ENCODE results near the gene TPPP. TPM values are rescaled to one million over a fixed set of nuclear protein-coding genes. Genes with fewer than 3 reads are reported as not detected.

Gene TPPP
- total and polyA plus RNA-seq, 2 experiments from 2014 or later: 0.48 to 1.4 TPM

- Mint-ChIP-seq H3K27me3 (ENCODE audit: insufficient read depth, low read depth, poor library complexity) (peaks cover 11% of the 10 kb centered on the region), H3K9me3 (0 out of 3 replicates have a peak, but pooled peaks cover 3% of the 10 kb centered on the region), H3K27ac (no peak overlapping the region), H3K4me3 (peak overlapping the region; percentile 74; the same call in 1 of the 3 replicates), H3K36me3 (ENCODE audit: low read depth) (peaks cover 10% of the 10 kb centered on the region; the same call in 2 of the 3 replicates), H3K4me1 (peaks cover 26% of the 10 kb centered on the region)
- no peak for DNase-seq (ENCODE audit: low spot score)
- H3K4me1 ChIP-seq (ENCODE audit: insufficient read depth): peaks cover 6% of the 10 kb centered on the region; the same call in 1 of the 2 replicates
- no peak overlapping the region for H2AFZ ChIP-seq
- no peak overlapping the region for H3K27ac ChIP-seq (ENCODE audit: low read depth)
- H3F3A ChIP-seq (replicated peaks; ENCODE audit: low read depth): no peaks in the 10 kb centered on the region
- no peaks in the 10 kb centered on the region for H3K9me2 ChIP-seq (ENCODE audit: insufficient read depth)
- H4K20me1 ChIP-seq (replicated peaks; ENCODE audit: insufficient read depth): peaks cover 22% of the 10 kb centered on the region
- H3K36me3 ChIP-seq (ENCODE audit: insufficient read depth): no peaks in the 10 kb centered on the region
- peaks cover 28% of the 10 kb centered on the region for H3K79me2 ChIP-seq (replicated peaks; ENCODE audit: insufficient read depth)
- TF ChIP-seq EZH2phosphoT487 (IDR thresholded peaks at IDR 0.05; ENCODE audit: unreplicated experiment) (no peak), EZH2 (IDR thresholded peaks at IDR 0.05; ENCODE audit: low read depth, unreplicated experiment) (no peak), ZNF114 (CRISPR knock-in tag; IDR thresholded peaks at IDR 0.05) (no peak), ZNF331 (CRISPR knock-in tag; IDR thresholded peaks at IDR 0.05; ENCODE audit: low read depth) (no peak), CREB1 (CRISPR knock-in tag; IDR thresholded peaks at IDR 0.05; ENCODE audit: low read depth) (no peak)
- TF ChIP-seq, protein P1, sequence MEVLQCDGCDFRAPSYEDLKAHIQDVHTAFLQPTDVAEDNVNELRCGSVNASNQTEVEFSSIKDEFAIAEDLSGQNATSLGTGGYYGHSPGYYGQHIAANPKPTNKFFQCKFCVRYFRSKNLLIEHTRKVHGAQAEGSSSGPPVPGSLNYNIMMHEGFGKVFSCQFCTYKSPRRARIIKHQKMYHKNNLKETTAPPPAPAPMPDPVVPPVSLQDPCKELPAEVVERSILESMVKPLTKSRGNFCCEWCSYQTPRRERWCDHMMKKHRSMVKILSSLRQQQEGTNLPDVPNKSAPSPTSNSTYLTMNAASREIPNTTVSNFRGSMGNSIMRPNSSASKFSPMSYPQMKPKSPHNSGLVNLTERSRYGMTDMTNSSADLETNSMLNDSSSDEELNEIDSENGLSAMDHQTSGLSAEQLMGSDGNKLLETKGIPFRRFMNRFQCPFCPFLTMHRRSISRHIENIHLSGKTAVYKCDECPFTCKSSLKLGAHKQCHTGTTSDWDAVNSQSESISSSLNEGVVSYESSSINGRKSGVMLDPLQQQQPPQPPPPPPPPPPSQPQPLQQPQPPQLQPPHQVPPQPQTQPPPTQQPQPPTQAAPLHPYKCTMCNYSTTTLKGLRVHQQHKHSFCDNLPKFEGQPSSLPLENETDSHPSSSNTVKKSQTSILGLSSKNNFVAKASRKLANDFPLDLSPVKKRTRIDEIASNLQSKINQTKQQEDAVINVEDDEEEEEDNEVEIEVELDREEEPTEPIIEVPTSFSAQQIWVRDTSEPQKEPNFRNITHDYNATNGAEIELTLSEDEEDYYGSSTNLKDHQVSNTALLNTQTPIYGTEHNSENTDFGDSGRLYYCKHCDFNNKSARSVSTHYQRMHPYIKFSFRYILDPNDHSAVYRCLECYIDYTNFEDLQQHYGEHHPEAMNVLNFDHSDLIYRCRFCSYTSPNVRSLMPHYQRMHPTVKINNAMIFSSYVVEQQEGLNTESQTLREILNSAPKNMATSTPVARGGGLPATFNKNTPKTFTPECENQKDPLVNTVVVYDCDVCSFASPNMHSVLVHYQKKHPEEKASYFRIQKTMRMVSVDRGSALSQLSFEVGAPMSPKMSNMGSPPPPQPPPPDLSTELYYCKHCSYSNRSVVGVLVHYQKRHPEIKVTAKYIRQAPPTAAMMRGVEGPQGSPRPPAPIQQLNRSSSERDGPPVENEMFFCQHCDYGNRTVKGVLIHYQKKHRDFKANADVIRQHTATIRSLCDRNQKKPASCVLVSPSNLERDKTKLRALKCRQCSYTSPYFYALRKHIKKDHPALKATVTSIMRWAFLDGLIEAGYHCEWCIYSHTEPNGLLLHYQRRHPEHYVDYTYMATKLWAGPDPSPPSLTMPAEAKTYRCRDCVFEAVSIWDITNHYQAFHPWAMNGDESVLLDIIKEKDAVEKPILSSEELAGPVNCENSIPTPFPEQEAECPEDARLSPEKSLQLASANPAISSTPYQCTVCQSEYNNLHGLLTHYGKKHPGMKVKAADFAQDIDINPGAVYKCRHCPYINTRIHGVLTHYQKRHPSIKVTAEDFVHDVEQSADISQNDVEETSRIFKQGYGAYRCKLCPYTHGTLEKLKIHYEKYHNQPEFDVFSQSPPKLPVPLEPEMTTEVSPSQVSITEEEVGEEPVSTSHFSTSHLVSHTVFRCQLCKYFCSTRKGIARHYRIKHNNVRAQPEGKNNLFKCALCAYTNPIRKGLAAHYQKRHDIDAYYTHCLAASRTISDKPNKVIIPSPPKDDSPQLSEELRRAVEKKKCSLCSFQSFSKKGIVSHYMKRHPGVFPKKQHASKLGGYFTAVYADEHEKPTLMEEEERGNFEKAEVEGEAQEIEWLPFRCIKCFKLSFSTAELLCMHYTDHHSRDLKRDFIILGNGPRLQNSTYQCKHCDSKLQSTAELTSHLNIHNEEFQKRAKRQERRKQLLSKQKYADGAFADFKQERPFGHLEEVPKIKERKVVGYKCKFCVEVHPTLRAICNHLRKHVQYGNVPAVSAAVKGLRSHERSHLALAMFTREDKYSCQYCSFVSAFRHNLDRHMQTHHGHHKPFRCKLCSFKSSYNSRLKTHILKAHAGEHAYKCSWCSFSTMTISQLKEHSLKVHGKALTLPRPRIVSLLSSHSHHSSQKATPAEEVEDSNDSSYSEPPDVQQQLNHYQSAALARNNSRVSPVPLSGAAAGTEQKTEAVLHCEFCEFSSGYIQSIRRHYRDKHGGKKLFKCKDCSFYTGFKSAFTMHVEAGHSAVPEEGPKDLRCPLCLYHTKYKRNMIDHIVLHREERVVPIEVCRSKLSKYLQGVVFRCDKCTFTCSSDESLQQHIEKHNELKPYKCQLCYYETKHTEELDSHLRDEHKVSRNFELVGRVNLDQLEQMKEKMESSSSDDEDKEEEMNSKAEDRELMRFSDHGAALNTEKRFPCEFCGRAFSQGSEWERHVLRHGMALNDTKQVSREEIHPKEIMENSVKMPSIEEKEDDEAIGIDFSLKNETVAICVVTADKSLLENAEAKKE (CRISPR knock-in tag; IDR thresholded peaks at IDR 0.05): no peak
- H3K4me2 ChIP-seq: no peak overlapping the region
- no peaks in the 10 kb centered on the region for H3K27me3 ChIP-seq (ENCODE audit: insufficient read depth)
- no peak overlapping the region for H3K4me3 ChIP-seq
- no peak for ATAC-seq
Measured at GRCh38 chr5:610011-610743, 83.0 kb downstream of the TPPP start.

Other genes starting within 250 kb of the TPPP start
- 2.2 and 3.1 TPM in 2 replicates for gene SLC9A3, start 168.9 kb downstream of the TPPP start, total RNA-seq (2014; rRNA removed; shearing (Covaris generic))
- gene SLC9A3, start 168.9 kb downstream of the TPPP start, polyA plus RNA-seq (2016; fragmentation: Nextera tagmentation; extraction: Ambion mirVana): 0.39 and 0.75 TPM in 2 replicates
- gene CEP72, start 81.0 kb downstream of the TPPP start, total RNA-seq (2014; rRNA removed; shearing (Covaris generic)): 23.1 and 27.1 TPM in 2 replicates
- gene CEP72, start 81.0 kb downstream of the TPPP start, polyA plus RNA-seq (2016; fragmentation: Nextera tagmentation; extraction: Ambion mirVana): 12.5 and 15.5 TPM in 2 replicates
- gene ZDHHC11B, start 91.4 kb upstream of the TPPP start, total RNA-seq (2014; rRNA removed; shearing (Covaris generic)): 1.2 and 1.3 TPM in 2 replicates
- 0.83 and 0.89 TPM in 2 replicates for gene ZDHHC11B, start 91.4 kb upstream of the TPPP start, polyA plus RNA-seq (2016; fragmentation: Nextera tagmentation; extraction: Ambion mirVana)
- 21.8 and 29.1 TPM in 2 replicates for gene ZDHHC11, start 157.6 kb upstream of the TPPP start, total RNA-seq (2014; rRNA removed; shearing (Covaris generic))
- gene ZDHHC11, start 157.6 kb upstream of the TPPP start, polyA plus RNA-seq (2016; fragmentation: Nextera tagmentation; extraction: Ambion mirVana): 5.1 and 8.0 TPM in 2 replicates
- gene BRD9, start 199.4 kb upstream of the TPPP start, total RNA-seq (2014; rRNA removed; shearing (Covaris generic)): 41.6 and 54.7 TPM in 2 replicates
- 29.8 and 32.9 TPM in 2 replicates for gene BRD9, start 199.4 kb upstream of the TPPP start, polyA plus RNA-seq (2016; fragmentation: Nextera tagmentation; extraction: Ambion mirVana)
- gene TRIP13, start 199.5 kb upstream of the TPPP start, total RNA-seq (2014; rRNA removed; shearing (Covaris generic)): 44.4 and 44.8 TPM in 2 replicates
- 42.2 and 42.5 TPM in 2 replicates for gene TRIP13, start 199.5 kb upstream of the TPPP start, polyA plus RNA-seq (2016; fragmentation: Nextera tagmentation; extraction: Ambion mirVana)

All from GM23338 (cell line).